Midbrain (tissue), 1 donor: ENCODE measurements around the gene PCSK7.
"Not testable (repeated sequence)": the region's sequence is repeated elsewhere in the genome, so short reads cannot be mapped to it uniquely, and the experiment has no call there.

ENCODE experiments used
- DNase-seq: peaks from one replicate; lab custom pipeline; 2025; lab: John Stamatoyannopoulos, UW

Gene PCSK7

DNA sequence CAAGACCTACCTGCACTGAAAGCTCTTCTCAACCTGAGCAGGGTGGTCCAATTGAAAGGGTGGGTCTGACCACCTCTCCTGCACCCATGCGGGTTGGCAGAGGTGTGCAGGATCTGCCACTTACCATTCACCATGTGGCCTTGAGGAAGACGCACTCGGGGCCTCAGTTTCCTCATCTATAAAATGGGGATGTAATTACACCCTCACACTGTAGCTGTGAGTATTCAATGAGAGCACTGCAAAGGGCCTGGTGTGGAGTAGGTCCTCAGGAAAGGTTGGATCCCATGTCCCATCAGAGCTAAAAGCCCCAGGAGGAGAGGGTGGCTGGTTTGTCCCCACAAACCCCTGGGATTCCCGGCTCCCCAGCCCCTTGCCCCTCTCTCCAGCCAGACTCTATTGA lies 33.3 kb downstream of the PCSK7 start:
- DNase-seq = no peak

DNA sequence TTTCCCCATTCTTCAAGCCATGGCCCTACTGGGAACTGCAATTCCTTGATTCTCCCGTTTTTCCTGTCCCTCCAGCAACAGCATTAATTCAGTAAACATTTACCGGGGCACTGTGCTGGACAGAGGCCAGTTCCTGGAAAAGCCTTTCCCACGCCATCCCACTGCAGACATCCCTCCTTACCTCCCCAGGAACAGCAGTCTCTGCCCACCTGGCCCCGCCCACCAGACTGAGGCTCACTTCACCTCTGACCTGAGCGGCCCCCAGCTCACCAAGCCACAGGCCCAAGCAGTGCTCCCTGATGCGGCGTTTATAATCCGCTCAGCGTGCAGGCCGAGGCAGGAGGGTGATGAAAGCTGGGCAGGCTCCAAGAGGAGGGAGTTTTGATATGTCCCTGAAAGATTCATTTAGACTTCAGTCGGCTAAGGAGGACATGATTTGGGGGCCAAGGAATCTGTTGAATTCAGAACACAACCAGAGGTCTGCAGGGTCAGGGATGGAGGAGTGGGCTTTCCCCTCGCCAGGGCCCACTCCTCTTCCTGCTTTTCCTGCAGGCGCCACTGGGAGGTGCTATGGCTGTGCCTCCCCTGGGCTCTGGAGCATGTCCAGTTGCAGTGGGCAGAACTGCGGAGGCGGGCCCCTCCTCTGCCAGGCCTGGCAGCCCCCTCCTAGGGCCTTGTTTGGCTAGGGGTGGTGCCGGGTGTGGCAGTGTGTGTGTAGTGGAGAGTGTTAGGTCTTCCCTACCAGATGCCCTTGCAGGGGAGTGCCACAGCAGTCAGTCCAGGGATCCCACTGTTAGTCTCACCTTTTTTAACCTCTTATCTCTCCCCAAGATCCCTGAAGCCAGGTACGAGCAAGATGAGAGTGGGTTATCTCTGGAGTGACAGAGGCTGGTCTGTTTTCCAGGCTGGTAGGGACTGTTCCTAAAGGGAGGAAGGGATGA lies 34.1 kb downstream of the PCSK7 start:
- DNase-seq = no peak

DNA sequence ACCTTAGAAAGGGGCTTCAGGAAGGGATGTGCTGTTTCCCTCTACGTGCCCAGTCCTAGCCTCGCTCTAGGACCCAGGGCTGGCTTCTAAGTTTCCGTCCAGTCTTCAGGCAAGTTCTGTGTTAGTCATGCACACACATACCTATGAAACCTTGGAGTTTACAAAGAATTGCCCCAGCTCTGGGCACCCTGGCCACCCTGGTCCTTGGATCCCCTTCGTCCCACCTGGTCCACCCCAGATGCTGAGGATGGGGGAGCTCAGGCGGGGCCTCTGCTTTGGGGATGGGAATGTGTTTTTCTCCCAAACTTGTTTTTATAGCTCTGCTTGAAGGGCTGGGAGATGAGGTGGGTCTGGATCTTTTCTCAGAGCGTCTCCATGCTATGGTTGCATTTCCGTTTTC lies 34.9 kb downstream of the PCSK7 start:
- no peak for DNase-seq

DNA sequence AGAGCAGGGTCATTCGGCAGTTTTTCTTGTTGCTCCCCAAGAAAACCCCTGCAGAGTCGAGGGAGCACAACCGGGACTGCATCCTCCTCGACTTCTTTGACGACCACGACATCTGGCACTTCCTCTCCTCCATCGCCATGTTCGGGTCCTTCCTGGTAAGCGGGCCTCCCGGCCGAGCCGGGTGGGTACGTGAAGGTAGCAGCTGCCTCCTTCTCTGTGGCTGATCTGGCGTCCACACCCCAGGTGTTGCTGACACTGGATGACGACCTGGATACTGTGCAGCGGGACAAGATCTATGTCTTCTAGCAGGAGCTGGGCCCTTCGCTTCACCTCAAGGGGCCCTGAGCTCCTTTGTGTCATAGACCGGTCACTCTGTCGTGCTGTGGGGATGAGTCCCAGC lies 36.1 kb downstream of the PCSK7 start:
- DNase-seq = no peak

DNA sequence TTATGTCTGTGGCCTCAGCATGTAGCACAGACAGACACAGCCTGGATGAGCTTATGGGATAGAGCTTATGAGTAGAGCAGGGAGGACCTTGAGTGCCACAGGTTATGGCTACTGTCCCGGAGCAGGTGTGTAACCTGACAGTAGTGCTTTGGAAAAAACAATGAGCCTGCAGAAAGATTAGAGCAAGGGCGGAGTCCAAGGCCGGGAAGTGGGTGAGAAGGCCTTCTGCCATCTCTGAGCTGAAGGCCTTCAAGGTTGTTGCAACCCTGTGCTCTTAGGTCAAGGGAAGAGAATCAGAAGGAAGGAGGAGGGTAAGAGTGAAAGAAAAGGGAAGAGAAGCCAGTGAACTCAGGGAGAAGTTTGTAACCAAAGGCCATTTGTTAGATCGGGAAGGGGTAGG lies 36.6 kb downstream of the PCSK7 start:
- no peak for DNase-seq

DNA sequence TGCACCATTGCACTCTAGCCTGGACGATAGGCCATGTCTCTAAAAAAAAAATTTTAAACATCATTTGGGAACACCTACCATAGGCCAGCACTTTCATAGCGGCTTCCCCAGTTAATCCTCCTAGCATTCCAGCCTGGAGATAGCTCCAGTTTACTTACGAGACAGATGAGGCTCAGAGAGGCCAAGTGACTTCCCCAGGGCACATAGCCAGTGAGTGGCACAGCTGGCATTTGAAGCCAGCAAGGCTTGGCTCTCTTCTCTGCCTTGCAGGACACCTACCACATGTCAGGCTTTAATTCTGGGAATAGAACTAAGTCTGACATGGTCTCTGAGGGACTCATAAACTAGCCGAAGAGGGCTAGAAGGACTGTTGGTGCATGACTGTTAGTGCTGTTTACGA lies 37.6 kb downstream of the PCSK7 start:
- no peak for DNase-seq

DNA sequence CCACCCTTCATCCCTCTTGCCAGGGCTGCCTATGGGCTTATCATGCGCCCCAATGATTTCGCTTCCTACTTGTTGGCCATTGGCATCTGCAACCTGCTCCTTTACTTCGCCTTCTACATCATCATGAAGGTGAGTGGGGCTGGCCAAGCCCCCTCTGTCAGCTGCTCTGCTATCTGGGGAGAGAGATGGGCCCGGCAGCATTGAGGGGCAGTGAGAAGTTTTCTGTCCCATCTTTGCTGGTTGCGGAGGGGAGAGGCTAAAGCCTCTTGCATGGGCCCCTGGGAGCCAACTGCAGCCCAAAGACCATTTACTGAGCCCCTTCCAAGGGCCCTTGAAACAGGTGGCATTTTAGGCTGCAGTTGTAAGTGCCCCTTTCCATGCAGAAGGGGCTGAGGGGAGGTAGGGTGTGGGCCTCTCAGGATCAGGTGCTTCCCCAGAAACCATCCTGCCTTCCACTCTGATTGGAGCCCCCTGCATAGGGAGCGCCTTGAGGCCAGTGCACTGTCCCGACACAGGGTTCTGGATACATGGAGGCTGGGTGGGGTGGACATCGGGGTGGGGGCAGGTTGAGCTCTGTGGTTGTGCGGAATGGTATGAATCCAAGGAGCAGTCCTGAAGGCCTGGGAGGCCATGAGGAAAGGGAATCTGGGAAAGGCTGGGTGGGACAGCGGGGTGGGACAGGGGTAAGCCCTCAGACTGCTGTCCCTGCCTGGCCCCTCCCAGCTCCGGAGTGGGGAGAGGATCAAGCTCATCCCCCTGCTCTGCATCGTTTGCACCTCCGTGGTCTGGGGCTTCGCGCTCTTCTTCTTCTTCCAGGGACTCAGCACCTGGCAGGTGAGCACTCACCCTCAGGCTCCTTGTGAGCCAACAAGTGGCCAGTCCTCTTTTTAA lies 38.5 kb downstream of the PCSK7 start:
- no peak for DNase-seq

DNA sequence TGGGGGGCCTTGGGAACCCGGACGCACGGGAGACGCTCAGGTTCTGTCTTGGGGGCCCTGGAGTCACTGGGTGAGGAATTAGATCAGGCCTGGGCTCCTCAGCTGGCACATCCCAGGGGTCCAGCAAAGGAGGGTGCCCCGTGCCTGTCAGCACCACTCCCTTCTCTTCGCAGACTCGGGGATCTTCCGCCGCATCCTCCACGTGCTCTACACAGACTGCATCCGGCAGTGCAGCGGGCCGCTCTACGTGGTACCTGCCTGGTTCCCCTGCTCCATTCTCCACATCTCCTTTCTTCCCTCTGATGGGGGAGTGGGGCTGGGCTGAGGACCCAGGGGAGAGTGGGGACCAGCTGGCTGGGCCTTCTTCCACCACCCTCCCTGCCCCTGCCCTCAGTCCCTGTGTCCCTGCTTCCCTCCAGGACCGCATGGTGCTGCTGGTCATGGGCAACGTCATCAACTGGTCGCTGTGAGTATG lies 39.4 kb downstream of the PCSK7 start:
- DNase-seq = no peak

DNA sequence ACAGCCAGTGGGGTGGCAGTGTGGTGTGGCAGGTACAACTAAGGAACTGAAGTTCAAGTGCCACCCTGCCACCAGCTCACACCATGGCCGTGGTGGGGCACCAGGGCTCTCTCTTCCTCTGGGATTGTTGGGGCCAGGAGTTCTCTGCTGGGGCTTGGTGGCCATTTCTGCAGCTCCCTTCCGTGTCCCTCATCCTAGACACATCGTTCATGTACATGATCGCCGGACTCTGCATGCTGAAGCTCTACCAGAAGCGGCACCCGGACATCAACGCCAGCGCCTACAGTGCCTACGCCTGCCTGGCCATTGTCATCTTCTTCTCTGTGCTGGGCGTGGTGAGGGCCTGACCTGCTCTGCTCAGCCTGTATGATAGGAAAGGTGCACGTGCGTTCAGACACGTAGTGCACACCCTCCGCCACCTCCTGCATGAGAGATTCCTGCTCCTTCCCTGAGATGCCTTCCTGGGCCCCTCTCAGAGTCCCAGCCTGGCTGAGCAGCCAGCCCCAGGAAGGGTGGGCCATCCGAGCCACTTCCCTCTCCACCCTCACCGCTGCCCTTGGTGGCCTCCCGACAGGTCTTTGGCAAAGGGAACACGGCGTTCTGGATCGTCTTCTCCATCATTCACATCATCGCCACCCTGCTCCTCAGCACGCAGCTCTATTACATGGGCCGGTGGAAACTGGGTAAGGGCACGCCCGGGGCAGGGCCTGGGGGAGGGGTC lies 40.0 kb downstream of the PCSK7 start:
- DNase-seq = no peak

DNA sequence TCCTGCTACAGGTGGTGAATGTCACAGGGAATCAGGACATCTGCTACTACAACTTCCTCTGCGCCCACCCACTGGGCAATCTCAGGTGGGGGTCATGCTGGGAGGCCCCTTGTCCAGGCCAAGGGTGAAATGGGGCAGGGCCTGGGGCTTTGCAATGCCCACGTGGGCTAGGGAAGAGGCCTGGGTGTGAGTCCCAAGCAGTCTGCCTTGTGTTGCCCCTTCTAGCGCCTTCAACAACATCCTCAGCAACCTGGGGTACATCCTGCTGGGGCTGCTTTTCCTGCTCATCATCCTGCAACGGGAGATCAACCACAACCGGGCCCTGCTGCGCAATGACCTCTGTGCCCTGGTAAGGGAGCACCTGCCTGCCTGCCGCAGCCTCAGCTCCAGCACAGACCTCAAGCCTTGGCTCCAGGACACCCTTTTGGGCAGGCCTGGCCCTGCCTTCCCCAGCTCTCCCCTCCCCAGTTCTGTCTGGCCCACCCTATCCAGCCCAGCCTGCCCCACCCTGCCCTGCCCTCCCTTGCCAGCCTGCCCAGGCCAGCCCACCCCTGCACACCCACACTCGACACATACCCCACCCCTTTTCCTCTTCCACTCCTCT lies 41.8 kb downstream of the PCSK7 start:
- no peak for DNase-seq

DNA sequence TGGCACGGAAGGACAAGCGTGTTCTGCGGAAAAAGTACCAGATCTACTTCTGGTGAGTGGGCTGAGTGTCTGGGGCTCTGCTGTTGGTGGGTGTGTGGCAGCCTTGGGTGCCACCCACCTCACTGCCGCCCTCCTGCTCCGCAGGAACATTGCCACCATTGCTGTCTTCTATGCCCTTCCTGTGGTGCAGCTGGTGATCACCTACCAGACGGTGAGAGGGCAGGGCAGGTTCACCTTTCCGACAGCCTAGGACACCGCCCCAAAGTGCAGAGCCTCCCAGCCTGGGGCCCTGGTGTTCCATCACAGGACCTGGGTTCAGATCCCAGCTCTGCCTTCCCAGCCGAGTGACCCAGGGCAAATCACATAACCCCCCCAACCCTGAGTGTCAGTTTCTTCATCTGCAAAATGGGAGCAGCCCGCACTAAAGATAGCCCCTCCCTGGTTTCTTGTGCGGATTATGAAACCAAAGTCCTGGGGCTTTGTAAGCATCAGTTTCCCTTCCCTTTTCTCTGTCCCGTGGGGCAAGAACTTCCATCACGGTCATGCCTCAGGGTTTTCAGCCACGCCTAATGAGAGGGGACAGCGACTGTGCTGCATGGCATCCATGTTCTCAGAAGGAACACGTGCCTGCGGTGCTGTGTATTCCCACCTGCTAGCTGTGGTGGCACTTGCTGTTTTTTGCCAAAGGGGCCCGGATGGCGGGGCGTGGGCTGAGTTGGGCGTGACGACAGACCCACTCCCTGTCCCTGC lies 42.5 kb downstream of the PCSK7 start:
- DNase-seq = no peak

DNA sequence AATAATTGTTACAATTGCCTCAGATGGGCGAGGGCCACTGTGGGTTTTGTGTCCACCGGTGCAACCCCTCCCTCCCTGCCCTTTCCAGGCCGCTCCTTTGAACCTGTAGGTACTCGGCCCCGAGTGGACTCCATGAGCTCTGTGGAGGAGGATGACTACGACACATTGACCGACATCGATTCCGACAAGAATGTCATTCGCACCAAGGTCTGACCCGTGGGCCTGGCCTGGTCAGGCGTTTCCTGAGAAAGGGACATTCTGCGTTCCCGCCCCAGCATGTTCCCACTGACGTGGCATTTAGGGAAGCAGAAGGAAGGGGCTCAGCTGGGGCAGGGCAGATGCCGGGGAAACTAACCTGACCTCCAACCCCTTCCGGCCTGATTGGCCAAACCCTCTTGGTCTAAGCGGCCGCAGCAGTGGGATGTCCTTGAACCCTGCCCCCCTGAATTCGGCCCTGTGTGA lies 43.2 kb downstream of the PCSK7 start:
- DNase-seq = no peak

DNA sequence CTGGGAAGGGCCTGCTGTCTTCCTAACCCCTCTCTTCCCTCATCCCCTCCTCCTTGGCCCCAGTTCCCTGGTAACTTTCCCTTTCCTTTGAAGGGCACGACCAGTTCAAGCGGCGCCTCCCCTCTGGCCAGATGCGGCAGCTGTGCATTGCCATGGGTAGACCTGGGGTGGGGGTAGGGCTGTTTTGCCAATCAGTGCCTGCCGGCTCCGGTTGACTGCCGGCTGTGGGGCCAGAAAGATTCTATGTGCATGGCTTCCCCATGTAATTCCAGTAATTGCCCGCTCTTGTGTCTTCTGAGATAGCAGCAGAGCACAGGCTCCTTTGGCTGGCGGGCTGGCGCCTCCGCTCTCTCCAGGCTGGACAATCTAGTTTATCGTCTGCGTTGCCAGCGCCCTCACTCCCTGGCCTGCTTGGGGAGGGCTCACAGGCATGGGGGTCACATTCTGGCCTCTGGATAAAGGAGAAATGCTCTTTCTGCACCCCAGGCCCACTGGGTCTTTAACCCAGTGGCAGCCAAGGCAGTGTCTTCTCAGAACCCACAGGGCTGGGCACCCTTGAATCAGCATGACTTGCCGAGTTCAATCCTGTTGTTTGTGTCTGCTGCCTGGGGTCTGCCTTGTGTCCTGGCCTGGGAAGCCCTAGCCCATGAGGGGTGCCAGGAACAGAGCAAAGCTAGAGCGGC lies 43.9 kb downstream of the PCSK7 start:
- no peak for DNase-seq

DNA sequence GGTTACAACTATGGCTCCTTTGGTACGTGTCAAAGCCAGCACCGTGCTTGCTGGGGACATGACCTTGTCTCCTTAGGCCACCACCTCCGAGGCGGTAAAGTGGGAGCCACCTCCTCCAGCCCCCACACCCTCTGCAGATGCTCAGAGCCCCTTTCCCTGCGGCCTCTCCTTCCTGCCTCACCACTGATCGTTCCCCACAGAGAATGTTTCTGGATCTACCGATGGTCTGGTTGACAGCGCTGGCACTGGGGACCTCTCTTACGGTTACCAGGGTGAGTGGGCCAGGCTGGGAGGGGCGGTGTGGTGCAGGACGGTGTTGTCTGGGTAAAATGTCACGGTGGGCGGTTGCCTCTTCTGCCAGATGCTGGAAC lies 44.5 kb downstream of the PCSK7 start:
- no peak for DNase-seq

DNA sequence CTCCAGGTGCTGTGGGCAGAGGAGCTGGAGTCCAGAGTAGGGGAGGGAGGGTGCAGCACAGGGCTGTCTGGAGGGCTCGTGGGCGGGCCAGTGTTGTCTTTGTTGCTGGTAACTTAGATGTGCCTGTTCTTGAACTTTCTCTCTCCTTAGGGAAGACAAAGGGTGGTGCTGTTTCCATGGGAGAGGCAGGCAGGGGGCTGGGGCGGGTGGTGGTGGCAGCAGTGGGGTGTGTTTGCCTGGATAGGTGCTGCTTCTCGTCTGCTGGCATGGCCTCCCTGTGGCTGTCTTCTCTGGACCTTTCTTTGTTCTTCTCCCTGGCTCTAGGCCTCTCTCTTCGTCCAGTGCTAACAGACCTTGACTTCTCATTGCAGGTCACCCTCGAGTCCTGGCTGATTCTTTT lies 44.9 kb downstream of the PCSK7 start:
- DNase-seq = no peak

DNA sequence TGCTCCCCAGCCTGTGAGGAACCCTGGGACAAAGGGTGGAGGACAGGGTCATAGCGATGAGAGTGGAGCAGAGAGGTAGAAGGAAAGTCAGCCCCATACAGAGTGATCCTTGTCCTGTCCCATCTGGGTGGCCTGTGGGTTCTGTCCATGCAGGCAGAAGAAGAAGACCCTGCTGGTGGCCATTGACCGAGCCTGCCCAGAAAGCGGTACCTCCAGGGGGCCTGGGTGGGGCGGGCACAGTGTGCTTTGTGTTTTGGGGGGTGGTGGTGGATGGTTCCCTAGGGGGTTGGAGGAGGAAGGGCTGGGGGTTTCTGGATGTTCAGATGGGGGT lies 45.5 kb downstream of the PCSK7 start:
- no peak for DNase-seq

DNA sequence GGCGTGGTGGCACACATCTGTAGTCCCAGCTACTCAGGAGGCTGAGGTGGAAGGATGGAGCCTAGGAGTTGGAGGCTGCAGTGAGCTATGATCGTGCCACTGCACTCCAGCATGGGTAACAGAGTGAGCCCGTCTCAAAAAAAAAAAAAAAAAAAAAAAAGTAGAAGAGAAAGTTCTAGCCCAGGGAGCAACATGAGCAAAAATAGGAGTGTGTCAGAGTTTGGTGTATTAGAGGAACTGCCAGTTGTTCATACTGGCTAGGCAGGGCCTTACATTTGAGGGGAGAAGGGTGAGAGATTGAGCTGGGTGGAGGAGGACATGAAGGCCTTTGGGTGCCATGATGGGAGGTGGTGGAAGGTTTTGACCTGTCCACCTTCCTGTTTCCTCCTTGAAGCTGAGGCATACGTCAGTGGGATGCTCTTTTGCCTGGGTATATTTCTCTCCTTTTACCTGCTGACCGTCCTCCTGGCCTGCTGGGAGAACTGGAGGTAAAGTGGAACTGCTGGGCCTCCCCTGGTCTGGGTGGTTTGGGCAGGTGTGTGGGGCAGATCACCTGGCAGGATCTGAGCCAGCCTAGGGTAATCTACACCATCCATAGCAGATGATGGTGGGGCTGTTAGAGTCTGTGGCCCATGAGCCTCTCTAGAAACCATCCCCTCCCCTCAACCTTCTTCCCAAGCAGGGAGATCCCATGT lies 46.0 kb downstream of the PCSK7 start:
- no peak for DNase-seq

DNA sequence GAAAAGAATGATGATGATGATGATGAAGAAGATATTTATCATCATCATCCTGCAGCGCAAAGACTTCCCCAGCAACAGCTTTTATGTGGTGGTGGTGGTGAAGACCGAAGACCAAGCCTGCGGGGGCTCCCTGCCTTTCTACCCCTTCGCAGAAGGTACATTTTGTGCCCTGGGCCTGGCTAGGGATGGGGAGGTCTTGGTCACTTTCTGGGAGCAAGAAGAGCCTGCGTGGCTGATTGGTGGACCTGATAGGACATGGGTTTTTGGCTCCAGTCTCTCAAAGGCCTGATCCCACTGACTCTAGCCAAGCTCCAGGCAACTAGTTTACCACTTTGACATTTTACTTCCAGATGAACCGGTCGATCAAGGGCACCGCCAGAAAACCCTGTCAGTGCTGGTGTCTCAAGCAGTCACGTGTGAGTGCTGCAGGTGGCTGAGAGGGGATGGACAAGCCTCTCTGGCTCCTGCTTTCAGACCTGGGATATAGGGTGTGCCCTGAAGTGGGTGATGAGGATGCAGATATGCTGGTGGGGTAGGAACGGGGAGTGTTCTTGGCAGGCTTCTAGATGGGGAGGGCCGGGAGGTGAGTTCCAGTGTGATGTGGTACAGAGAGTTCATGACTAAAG lies 48.0 kb downstream of the PCSK7 start:
- DNase-seq = no peak

DNA sequence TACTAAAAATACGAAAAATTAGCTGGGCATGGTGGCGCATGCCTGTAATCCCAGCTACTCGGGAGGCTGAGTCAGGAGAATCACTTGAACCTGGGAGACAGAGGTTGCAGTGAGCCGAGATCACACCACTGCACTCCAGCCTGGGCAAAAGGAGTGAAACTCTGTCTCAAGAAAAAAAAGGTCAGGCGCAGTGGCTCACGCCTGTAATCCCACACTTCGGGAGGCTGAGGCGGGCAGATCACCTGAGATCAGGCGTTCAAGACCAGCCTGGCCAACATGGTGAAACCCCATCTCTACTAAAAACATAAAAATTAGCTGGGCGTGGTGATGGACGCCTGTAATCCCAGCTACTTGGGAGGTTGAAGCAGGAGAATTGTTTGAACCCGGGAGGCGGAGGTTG lies 48.7 kb downstream of the PCSK7 start:
- DNase-seq = not testable (repeated sequence)

DNA sequence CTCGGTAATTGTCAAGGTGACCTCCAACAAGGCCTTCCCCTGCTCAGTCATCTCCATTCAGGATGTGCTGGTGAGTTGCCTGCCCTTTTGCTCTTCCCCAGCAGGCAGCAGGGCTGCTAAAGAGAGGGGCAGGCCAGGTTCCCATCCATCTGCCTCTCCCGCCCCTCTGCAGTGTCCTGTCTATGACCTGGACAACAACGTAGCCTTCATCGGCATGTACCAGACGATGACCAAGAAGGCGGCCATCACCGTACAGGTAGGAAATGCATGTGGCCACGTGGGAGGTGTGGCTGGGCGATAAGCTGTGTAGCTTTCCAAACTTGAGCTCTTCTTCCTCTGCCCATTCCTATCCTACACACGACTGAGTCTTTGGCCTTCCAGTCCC lies 49.3 kb downstream of the PCSK7 start:
- no peak for DNase-seq
